ENCODE measurements around the gene RNF182. TPM values are rescaled to one million over a fixed set of nuclear protein-coding genes. Genes with fewer than 3 reads are reported as not detected.

Gene RNF182
- total RNA-seq, 4 donors from 2014 or later = 1.3 to 4.5 (median 3.0) TPM

GRCh38 chr6:14028631-14029030, 103.9 kb downstream of the RNF182 start:
- TF ChIP-seq POLR2A (IDR thresholded peaks at IDR 0.05) (no peak), CTCF (IDR thresholded peaks at IDR 0.05) (no peak)
- 82 to 87% methylated on average over 8 of the region's 8 CpGs for WGBS, 2 donors
- H3K27me3 ChIP-seq = no peaks in the 10 kb centered on the region
- DNase-seq = no peak
- H3K4me1 ChIP-seq = no peaks in the 10 kb centered on the region
- intact Hi-C loops (cut with DNase I) = no loop called here
- H3K27ac ChIP-seq = no peak overlapping the region
- H3K9me3 ChIP-seq = no peaks in the 10 kb centered on the region
- H3K36me3 ChIP-seq = no peaks in the 10 kb centered on the region
- H3K4me3 ChIP-seq (replicated peaks in 1 of 3) = no peak overlapping the region

GRCh38 chr6:14029605-14030004, 104.9 kb downstream of the RNF182 start:
- 80 to 82% methylated on average over 6 of the region's 6 CpGs for WGBS, 2 donors
- intact Hi-C loops (cut with DNase I) = no loop called here
- Histone ChIP-seq H3K4me3 (replicated peaks in 1 of 3) (no peak overlapping the region), H3K9me3 (no peaks in the 10 kb centered on the region), H3K36me3 (no peaks in the 10 kb centered on the region), H3K27ac (no peak overlapping the region), H3K4me1 (no peaks in the 10 kb centered on the region), H3K27me3 (no peaks in the 10 kb centered on the region)
- no peak for TF ChIP-seq POLR2A (IDR thresholded peaks at IDR 0.05)
- TF ChIP-seq CTCF (IDR thresholded peaks at IDR 0.05) = no peak
- DNase-seq = no peak

Other genes with a start within 250 kb of the RNF182 start
- gene RANBP9, start 213.1 kb upstream of the RNF182 start, total RNA-seq = 10 to 100 TPM; 26.8 to 42.6 (median 32.4) TPM
- gene MCUR1, start 110.4 kb upstream of the RNF182 start, total RNA-seq = 10 to 100 TPM; 22.2 to 30.7 (median 25.5) TPM
- gene CD83, start 192.8 kb downstream of the RNF182 start, total RNA-seq = 1 to 10 TPM; 3.0 to 4.7 (median 3.4) TPM

All from thyroid gland (tissue), 4 donors.